ENCODE data around the gene TMEM222.

TMEM222 gene

DNA sequence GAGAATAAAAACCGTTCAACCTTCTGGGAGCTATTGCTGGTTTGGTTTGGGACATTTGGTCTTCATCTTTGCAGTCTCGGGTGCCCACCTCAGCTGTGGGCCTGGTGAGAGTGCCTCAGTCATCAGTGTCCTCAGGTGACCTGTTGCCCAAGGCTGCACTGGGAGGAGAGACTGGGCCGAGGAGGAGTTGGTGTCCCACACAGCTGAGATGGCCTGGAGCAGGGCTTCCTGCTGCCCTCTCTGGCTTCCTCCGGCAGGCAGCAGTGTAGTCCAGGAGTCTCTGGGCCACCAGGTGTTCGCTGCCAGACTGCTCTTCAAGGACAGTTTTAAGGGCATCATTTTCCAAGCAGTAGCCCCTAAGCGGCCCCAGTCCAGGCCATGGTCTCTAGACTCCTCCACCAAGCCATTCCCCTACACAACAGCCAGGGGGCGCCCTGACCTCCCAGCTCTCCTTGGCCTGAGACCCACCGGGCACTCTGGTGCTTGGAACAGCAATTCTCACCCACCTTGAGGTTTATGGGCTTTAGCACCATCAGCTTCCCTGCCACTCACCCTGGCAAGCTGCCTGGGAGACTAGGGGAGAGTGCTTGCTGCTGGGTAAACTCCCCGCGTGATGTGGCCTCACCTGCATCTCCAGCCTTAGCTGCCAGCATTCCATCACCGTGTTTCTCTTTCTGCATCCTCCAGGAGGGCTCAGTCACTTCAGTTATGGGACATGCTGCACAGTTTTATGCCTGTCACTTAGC is 10.7 kb downstream of the TMEM222 start:
- TF ChIP-seq TAF1 (IDR thresholded peaks at IDR 0.05; ENCODE audit: borderline replicate concordance, insufficient read depth, low read length) (no peak), SIN3A (IDR thresholded peaks at IDR 0.05; ENCODE audit: borderline replicate concordance, insufficient read depth, low read length) (no peak), POLR2AphosphoS5 (IDR thresholded peaks at IDR 0.05; ENCODE audit: low read depth, low read length) (no peak), FOXP2 (optimal IDR thresholded peaks at IDR 0.05; ENCODE audit: borderline replicate concordance, extremely low read depth, extremely low read length, insufficient read depth) (no peak)
- TF ChIP-seq, protein P1, sequence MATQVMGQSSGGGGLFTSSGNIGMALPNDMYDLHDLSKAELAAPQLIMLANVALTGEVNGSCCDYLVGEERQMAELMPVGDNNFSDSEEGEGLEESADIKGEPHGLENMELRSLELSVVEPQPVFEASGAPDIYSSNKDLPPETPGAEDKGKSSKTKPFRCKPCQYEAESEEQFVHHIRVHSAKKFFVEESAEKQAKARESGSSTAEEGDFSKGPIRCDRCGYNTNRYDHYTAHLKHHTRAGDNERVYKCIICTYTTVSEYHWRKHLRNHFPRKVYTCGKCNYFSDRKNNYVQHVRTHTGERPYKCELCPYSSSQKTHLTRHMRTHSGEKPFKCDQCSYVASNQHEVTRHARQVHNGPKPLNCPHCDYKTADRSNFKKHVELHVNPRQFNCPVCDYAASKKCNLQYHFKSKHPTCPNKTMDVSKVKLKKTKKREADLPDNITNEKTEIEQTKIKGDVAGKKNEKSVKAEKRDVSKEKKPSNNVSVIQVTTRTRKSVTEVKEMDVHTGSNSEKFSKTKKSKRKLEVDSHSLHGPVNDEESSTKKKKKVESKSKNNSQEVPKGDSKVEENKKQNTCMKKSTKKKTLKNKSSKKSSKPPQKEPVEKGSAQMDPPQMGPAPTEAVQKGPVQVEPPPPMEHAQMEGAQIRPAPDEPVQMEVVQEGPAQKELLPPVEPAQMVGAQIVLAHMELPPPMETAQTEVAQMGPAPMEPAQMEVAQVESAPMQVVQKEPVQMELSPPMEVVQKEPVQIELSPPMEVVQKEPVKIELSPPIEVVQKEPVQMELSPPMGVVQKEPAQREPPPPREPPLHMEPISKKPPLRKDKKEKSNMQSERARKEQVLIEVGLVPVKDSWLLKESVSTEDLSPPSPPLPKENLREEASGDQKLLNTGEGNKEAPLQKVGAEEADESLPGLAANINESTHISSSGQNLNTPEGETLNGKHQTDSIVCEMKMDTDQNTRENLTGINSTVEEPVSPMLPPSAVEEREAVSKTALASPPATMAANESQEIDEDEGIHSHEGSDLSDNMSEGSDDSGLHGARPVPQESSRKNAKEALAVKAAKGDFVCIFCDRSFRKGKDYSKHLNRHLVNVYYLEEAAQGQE (IDR thresholded peaks at IDR 0.05; ENCODE audit: insufficient read depth in 1 of 2, low read depth in 2 of 2, low read length in 2 of 2) = no peak

- TF ChIP-seq FOXP2 (optimal IDR thresholded peaks at IDR 0.05; ENCODE audit: borderline replicate concordance, extremely low read depth, extremely low read length, insufficient read depth) (no peak), POLR2AphosphoS5 (IDR thresholded peaks at IDR 0.05; ENCODE audit: low read depth, low read length) (no peak), TAF1 (IDR thresholded peaks at IDR 0.05; ENCODE audit: borderline replicate concordance, insufficient read depth, low read length) (no peak), SIN3A (IDR thresholded peaks at IDR 0.05; ENCODE audit: borderline replicate concordance, insufficient read depth, low read length) (no peak)
- TF ChIP-seq, protein P1 (IDR thresholded peaks at IDR 0.05; ENCODE audit: insufficient read depth in 1 of 2, low read depth in 2 of 2, low read length in 2 of 2) = no peak
Observed at GRCh38 chr1:27333717-27334279, 11.8 kb downstream of the TMEM222 start.

DNA sequence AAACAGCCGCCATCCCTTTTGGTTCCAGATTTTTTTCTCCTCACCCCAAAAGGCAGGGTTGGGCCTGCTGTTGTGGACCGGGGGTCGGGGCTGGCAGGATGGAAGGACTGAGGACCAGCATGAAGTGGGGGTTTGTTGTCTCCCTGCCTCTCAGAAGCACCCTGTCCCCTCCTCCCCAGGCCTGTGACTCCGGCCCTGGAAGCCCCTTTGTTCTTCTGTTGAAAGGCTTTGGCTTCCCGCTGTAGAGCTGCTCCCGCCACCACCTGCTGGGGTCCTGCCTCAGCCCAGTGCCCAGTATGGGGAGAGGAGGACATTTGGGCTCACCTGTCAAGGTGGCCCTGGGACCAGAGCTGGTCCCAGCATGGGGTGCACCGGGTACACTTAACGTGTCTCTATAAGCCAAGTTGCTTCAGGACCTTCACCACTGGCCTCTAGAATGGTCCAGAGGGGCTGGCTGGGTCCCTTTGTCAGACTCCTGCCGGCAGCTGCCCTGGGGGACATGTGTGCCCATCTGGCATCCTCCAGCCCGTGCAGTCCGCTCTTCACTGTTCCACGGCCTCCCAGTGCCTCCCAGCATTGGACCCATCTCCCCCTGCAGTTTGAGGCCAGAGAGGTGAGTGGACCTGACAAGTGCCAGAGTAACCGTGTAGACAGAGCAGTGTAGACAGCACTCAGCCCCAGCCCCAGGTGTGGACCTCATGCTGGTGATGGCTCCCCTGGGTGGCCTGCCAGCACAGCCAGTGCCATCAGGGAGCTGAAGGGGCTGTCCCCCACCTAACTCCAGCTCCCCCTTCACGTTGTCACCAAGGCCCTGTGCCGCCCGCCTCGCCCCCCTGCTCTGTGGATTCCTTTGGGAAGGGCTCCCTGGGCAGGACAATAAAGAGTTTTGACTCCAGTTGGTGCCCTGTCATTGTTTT is 13.8 kb downstream of the TMEM222 start:
- no peak for TF ChIP-seq TAF1 (IDR thresholded peaks at IDR 0.05; ENCODE audit: borderline replicate concordance, insufficient read depth, low read length)
- no peak for TF ChIP-seq FOXP2 (optimal IDR thresholded peaks at IDR 0.05; ENCODE audit: borderline replicate concordance, extremely low read depth, extremely low read length, insufficient read depth)
- TF ChIP-seq, protein P1 (IDR thresholded peaks at IDR 0.05; ENCODE audit: insufficient read depth in 1 of 2, low read depth in 2 of 2, low read length in 2 of 2) = no peak
- TF ChIP-seq SIN3A (IDR thresholded peaks at IDR 0.05; ENCODE audit: borderline replicate concordance, insufficient read depth, low read length) = no peak
- no peak for TF ChIP-seq POLR2AphosphoS5 (IDR thresholded peaks at IDR 0.05; ENCODE audit: low read depth, low read length)

DNA sequence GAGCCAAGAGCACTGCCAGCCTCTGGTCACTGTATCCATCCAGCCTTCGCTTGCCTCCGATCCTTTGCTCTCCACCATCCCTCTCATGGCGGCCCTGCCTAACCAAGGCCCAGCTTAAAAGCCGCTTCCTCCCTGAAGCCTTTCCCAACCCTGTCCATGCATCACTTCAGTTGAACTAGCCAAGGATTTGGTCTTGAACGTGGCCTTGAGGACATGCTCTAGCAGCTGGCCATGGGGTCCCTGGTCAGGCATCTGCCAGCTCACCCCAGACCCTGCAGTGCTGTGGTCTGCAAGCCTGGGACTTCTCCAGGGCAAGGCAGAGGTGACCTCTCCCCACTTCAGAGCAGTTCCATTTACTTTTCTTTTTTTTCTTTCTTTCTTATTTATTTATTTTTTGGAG is 14.8 kb downstream of the TMEM222 start:
- no peak for TF ChIP-seq TAF1 (IDR thresholded peaks at IDR 0.05; ENCODE audit: borderline replicate concordance, insufficient read depth, low read length)
- no peak for TF ChIP-seq POLR2AphosphoS5 (IDR thresholded peaks at IDR 0.05; ENCODE audit: low read depth, low read length)
- TF ChIP-seq, protein P1 (IDR thresholded peaks at IDR 0.05; ENCODE audit: insufficient read depth in 1 of 2, low read depth in 2 of 2, low read length in 2 of 2) = no peak
- TF ChIP-seq SIN3A (IDR thresholded peaks at IDR 0.05; ENCODE audit: borderline replicate concordance, insufficient read depth, low read length) = no peak
- no peak for TF ChIP-seq FOXP2 (optimal IDR thresholded peaks at IDR 0.05; ENCODE audit: borderline replicate concordance, extremely low read depth, extremely low read length, insufficient read depth)

Measured in PFSK-1 (cell line).